Measurements from ENCODE around the gene PIK3CA.

DNA sequence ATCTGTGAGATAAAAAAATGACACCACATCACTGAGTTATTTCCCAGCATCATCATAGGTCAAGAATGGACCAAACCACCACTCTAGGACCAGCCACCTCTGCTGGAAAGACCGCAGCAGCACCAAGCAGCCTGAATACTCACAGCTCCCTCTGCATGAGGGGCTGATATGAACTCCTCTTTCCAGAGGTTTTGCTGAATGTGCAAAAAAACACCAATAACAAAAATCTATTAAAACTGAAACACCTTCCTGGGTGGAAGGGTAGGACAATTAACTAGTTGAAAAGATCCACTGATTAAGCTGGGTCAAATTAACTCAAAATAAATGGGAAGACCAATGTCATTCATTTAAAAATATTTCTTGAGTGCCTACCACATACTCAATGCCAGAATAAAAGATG lies 131.7 kb downstream of the PIK3CA start:
- TF ChIP-seq SIN3A (IDR thresholded peaks at IDR 0.05; ENCODE audit: borderline replicate concordance, insufficient read depth, low read length) (no peak), POLR2AphosphoS5 (IDR thresholded peaks at IDR 0.05; ENCODE audit: low read depth, low read length) (no peak), TAF1 (IDR thresholded peaks at IDR 0.05; ENCODE audit: borderline replicate concordance, insufficient read depth, low read length) (no peak), FOXP2 (optimal IDR thresholded peaks at IDR 0.05; ENCODE audit: borderline replicate concordance, extremely low read depth, extremely low read length, insufficient read depth) (no peak)
- TF ChIP-seq, protein P1, sequence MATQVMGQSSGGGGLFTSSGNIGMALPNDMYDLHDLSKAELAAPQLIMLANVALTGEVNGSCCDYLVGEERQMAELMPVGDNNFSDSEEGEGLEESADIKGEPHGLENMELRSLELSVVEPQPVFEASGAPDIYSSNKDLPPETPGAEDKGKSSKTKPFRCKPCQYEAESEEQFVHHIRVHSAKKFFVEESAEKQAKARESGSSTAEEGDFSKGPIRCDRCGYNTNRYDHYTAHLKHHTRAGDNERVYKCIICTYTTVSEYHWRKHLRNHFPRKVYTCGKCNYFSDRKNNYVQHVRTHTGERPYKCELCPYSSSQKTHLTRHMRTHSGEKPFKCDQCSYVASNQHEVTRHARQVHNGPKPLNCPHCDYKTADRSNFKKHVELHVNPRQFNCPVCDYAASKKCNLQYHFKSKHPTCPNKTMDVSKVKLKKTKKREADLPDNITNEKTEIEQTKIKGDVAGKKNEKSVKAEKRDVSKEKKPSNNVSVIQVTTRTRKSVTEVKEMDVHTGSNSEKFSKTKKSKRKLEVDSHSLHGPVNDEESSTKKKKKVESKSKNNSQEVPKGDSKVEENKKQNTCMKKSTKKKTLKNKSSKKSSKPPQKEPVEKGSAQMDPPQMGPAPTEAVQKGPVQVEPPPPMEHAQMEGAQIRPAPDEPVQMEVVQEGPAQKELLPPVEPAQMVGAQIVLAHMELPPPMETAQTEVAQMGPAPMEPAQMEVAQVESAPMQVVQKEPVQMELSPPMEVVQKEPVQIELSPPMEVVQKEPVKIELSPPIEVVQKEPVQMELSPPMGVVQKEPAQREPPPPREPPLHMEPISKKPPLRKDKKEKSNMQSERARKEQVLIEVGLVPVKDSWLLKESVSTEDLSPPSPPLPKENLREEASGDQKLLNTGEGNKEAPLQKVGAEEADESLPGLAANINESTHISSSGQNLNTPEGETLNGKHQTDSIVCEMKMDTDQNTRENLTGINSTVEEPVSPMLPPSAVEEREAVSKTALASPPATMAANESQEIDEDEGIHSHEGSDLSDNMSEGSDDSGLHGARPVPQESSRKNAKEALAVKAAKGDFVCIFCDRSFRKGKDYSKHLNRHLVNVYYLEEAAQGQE (IDR thresholded peaks at IDR 0.05; ENCODE audit: insufficient read depth in 1 of 2, low read depth in 2 of 2, low read length in 2 of 2), result no peak
